ENCODE measurements around the gene HOXB4.

Gene HOXB4

DNA sequence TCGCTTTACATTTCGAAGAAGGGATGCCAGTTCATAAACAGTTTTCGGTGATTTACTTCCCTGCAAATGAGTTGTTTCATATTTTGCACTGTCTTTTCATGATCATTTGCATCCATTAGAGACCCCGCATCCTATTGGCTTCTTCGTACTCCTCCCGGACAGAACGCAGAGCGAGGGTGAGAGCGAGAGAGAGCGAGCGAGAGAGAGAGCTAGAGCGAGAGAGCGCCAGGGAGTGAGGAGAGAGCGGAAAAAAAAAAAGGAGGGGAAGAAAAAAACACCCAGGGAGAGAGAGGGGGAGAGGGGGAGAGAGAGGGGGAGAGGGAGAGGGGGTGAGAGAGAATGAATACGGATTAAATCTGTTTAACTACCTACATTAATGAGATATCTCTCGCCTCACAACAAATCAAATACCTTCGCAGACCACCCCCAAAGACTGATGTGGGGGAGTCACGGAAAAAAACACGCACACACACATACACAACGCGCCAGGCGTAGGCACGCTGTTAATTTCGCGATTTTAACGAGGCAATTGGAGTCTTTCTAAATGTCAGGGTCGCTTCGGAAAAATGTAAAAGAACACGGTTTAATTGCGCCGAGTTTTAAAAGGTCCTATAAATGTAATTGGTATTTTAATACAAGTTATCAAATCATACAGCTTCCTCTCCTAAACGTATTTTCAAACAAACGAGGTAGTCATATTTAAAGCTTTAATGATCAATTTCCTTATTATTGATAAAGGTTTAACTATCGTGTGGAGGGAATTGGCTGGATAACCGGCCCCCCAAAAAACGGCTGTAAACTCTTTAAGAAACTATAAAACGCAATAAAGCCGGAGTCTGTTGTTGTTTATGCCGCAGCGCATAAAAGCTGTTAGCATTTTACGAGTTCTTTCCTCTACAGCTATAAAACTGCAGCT lies 37.2 kb upstream of the HOXB4 start, which contains the start of gene HOXB8:
Gene HOXB8 (minus strand): TSS at position 246 of the 916 bp plus-strand sequence. CDS start 588 bp downstream, outside the sequence.
- no peak for DNase-seq (ENCODE audit: low spot score)

- no peak for DNase-seq (ENCODE audit: low spot score)
Measured at GRCh38 chr17:48613862-48614694, 35.9 kb upstream of the HOXB4 start.

GRCh38 chr17:48612854-48613691 lies 34.9 kb upstream of the HOXB4 start:
- no peak for DNase-seq (ENCODE audit: low spot score)

DNA sequence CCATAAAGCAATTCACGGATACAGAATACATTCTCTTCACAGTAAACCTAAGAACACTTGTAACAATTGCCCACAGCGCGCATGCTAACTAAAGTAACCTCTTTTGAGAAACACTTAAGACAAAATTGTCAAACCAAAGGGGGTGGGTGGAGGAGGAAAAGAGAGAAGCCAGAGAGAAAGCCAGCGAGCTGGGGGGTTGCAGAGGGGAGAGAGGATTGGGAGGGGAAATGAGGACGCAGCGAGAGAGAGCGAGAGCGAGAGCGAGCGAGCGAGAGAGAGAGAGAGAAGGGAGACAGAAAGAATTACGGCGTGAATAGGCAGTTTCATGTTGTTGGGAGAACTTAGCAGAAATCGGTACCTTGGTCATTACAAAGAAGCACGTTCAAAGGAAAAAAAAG lies 34.3 kb upstream of the HOXB4 start:
- no peak for DNase-seq (ENCODE audit: low spot score)

DNA sequence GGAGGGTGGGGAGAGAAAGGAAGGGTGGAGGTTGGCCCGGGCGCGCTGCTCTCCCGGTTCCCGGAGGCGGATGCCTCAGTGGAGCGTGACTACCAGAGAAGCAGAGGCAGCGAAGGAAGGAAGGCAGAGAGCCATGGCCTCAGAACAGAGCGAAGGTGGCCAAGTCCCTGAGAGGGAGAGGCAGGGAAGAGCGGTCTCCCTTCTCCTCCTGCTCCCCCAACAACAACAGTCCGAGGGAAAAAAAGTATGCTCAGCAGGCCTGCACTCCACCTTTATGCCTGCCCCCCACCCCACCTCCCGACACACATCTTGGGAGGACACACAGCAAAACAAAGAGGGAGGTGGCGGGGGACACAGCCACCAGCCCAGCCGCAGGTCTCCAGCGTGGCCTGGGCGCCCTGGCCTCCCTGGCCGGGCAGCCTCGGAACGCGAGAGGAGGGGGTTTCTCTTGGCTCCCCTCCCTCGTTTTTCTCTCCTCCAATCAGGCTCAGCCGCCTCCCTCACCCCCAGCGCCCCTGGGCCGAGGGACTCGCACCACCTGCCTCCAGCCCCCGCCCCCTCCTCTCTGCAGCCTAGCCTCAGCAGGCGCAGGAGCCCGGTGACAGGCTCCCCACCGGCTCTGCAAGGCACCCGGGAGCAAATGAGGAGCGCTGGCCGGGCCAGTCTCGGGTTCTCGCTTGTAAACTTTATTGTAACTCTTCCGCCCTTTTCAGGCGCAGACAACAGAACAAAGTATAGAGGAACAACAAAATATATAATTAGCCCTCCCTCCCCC lies 33.7 kb upstream of the HOXB4 start:
- no peak for DNase-seq (ENCODE audit: low spot score)

- DNase-seq (ENCODE audit: low spot score), result no peak
Measured at GRCh38 chr17:48611213-48611612, 33.1 kb upstream of the HOXB4 start.

DNA sequence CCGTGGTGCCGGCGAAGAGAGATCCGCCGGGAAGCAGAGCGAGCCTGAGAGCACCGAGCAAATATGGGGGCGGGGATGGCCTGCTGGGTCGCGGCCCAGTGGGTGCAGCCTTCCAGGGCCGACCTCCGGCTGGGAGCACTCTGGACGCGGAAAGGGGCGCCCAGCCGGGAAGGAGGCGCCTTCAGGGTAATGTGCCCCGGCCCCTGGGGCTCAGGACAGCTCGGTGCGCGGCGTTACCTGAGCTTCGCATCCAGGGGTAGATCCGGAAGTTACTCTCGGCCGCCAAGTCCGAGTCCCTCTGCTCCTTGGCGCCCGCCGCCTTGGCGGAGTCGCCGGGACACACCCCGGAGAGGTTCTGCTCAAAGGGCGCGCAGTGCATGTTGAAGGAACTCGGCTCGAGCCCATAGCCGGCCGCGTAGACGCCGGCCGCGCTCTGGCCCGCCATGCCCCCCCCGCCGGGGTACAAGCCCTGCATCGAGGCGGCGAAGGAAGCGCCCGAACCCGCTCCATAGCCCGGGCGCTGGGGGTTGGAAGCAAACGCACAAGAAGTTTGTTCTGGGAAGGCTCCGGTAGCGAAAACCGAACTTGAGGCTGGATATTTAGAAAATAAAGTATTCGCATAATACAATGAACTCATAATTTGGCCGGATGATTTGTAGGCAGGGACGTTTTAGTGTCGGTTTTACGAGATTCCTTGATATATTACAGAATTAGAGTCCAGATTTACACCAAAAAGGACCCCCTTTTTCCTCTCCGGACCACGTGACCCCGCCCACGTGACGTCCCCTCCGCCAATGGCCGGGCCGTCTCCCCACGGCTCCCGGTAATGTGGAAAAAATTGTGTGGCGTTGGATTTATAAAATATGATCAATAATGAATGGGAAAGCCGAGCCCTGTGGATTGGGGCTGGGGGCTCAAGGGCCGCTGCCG lies 32.4 kb upstream of the HOXB4 start, which contains the start of gene HOXB7:
Gene HOXB7 (minus strand): TSS at position 736 of the 930 bp plus-strand sequence. CDS start 99 bp downstream, at position 637.
- no peak for DNase-seq (ENCODE audit: low spot score)

DNA sequence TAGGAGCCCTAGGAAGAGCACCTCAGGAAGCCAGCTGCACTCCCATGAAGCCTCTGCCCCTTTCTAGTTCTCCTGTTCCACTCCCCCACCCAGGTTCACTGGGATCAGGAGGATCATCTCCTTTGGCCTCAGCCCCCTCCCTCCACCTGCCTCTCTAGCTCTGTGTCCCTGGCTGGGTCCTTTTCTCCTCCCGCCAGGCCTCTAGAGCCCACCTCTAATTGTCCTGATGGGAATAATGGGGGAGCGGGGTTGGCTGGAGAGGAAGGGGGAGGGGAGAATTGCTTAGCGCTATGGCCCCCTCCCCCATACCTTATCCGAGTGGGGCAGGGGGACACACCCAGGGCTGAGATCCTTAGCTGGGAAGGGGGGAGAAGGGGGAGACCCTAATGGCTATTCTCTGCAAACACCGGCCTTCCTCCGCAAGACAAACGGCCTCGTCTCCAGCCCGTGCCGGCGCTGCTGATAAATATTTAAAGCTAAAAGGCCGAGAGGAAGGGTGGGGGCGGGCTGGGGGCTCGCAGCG lies 31.7 kb upstream of the HOXB4 start:
- DNase-seq (ENCODE audit: low spot score), result no peak

DNA sequence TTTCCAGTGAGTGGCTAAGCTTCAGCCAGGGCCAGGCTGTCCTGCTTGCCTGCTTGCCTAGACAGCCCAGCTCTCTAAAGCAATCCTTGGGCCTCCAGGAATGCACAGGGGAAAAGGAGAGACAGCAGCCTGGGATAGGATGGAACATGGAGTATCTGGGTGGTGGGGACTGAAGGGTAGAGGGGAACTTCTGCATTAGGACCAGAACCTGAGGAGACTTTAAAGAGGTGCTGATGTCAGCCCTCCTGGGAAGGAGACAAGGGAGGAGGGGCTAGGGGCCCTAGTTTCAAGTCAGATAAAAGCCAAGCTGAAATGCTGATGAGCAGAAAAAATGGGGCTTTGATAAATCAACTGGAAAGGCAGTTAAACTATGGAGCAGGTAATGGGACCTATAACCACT lies 30.9 kb upstream of the HOXB4 start:
- no peak for DNase-seq (ENCODE audit: low spot score)

GRCh38 chr17:48608494-48608834 lies 30.3 kb upstream of the HOXB4 start:
- no peak for DNase-seq (ENCODE audit: low spot score)

GRCh38 chr17:48606892-48607614 lies 28.9 kb upstream of the HOXB4 start:
- DNase-seq (ENCODE audit: low spot score), result no peak

- DNase-seq (ENCODE audit: low spot score), result no peak
Measured at GRCh38 chr17:48605991-48606891, 28.1 kb upstream of the HOXB4 start.

DNA sequence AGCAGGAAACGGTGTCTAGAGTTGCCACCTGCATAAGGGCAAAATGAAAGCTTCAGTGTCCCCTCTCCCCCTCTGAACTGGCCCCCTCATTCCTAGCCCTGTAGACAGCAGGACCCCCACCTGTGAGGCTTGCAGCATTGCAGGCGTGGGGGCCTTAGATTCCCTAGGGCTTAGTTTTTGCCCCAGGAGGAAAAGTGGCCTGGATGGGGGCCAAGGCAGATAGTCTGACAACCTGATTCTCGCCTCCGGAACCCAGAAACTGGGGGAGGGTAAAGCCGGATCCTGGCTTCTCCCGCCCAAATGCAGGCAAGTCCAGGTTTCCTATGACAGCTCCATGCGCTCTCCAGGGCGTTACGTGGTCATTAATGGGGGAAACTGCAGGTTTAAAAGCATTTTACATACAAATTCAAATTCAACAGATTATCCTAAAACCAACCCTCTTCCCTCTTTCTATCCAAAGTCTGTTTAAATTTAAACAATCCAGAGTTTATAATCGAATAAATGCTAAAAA lies 27.3 kb upstream of the HOXB4 start:
- DNase-seq (ENCODE audit: low spot score), result no peak

- no peak for DNase-seq (ENCODE audit: low spot score)
Measured at GRCh38 chr17:48604770-48605329, 26.7 kb upstream of the HOXB4 start, which contains the start of gene HOXB6. TSS of gene HOXB6 (minus strand) at chr17:48604986. CDS start at chr17:48598150, 6,836 bp downstream.

- DNase-seq (ENCODE audit: low spot score), result no peak
Measured at GRCh38 chr17:48603959-48604769, 26.0 kb upstream of the HOXB4 start.
